Mucosa of rectum (tissue), 2 donors: Measurements from ENCODE around the gene FAM193A.

ENCODE experiments used
- H3K27ac ChIP-seq, 2 donors: one replicate each; pipeline ENCODE4 v1.7.0; 2013; ENCODE audit warnings: inconsistent platforms in 2 of 2, low read depth in 2 of 2, low read length in 2 of 2
- H3K27me3 ChIP-seq, 2 donors: one replicate each; pipeline ENCODE4 v1.7.0; 2013; ENCODE audit warnings: low read length in 2 of 2; ENCODE audit not compliant: control insufficient read depth in 2 of 2, insufficient read depth in 2 of 2
- H3K36me3 ChIP-seq, 2 donors: one replicate each; pipeline ENCODE4 v1.7.0; 2013; ENCODE audit warnings: low read length in 2 of 2; ENCODE audit not compliant: control insufficient read depth in 2 of 2, insufficient read depth in 2 of 2
- H3K4me1 ChIP-seq, 2 donors: one replicate each; pipeline ENCODE4 v1.7.0; 2013; ENCODE audit warnings: low read length in 2 of 2, mild to moderate bottlenecking in 1 of 2; ENCODE audit not compliant: control insufficient read depth in 2 of 2, insufficient read depth in 2 of 2
- H3K4me3 ChIP-seq, 2 donors: one replicate each; pipeline ENCODE4 v1.7.0; 2013; ENCODE audit warnings: low read length in 2 of 2
- H3K9ac ChIP-seq, 2 donors: one replicate each; pipeline ENCODE4 v1.7.0; 2013; ENCODE audit warnings: low read length in 2 of 2, low read depth in 1 of 2, mild to moderate bottlenecking in 1 of 2
- H3K9me3 ChIP-seq, 2 donors: one replicate each; pipeline ENCODE4 v1.7.0; 2013; ENCODE audit warnings: low read length in 2 of 2; ENCODE audit not compliant: control insufficient read depth in 2 of 2
- donor health status: healthy.
- donor health status: Normal muscosa, but diverticular disease.

Gene FAM193A

GRCh38 chr4:2536193-2537010, at the start of gene FAM193A:
Gene FAM193A (plus strand): TSS chr4:2536647. CDS start chr4:2536916, 269 bp downstream.
- no peaks in the 10 kb centered on the region for H3K9me3 ChIP-seq
- H3K27ac ChIP-seq: peak within 1 kb of the TSS; percentile 90
- no peaks in the 10 kb centered on the region for H3K27me3 ChIP-seq
- no peaks in the 10 kb centered on the region for H3K36me3 ChIP-seq
- H3K4me3 ChIP-seq: peak within 1 kb of the TSS; percentile 76 to 80
- H3K9ac ChIP-seq: peak within 1 kb of the TSS; percentile 87
- peaks cover 9 to 10% of the 10 kb centered on the region in 2 donors for H3K4me1 ChIP-seq

- no peak overlapping the region for H3K9ac ChIP-seq
- H3K4me1 ChIP-seq: peaks cover 43 to 44% of the 10 kb centered on the region in 2 donors
- H3K9me3 ChIP-seq: no peaks in the 10 kb centered on the region
- H3K4me3 ChIP-seq: no peak overlapping the region
- peaks cover 21 to 26% of the 10 kb centered on the region in 2 donors for H3K36me3 ChIP-seq
- H3K27me3 ChIP-seq: no peaks in the 10 kb centered on the region
- no peak overlapping the region for H3K27ac ChIP-seq
Observed at GRCh38 chr4:2486981-2487380, 49.5 kb upstream of the FAM193A start.

- Histone ChIP-seq H3K9ac (no peak overlapping the region), H3K27me3 (no peaks in the 10 kb centered on the region), H3K27ac (no peak overlapping the region), H3K36me3 (peaks cover 26 to 31% of the 10 kb centered on the region in 2 donors), H3K9me3 (no peaks in the 10 kb centered on the region), H3K4me1 (peaks cover 37 to 38% of the 10 kb centered on the region in 2 donors), H3K4me3 (no peak overlapping the region)
Observed at GRCh38 chr4:2487632-2488031, 48.8 kb upstream of the FAM193A start.

- Histone ChIP-seq H3K9ac (no peak overlapping the region), H3K36me3 (peaks cover 31 to 38% of the 10 kb centered on the region in 2 donors), H3K9me3 (no peaks in the 10 kb centered on the region), H3K4me1 (peaks cover 27 to 28% of the 10 kb centered on the region in 2 donors), H3K27ac (no peak overlapping the region), H3K4me3 (no peak overlapping the region), H3K27me3 (no peaks in the 10 kb centered on the region)
Observed at GRCh38 chr4:2489081-2489805, 47.2 kb upstream of the FAM193A start.

GRCh38 chr4:2489841-2490552, 46.5 kb upstream of the FAM193A start:
- H3K9ac ChIP-seq: no peak overlapping the region
- no peaks in the 10 kb centered on the region for H3K9me3 ChIP-seq
- H3K27ac ChIP-seq: no peak overlapping the region
- H3K27me3 ChIP-seq: no peaks in the 10 kb centered on the region
- no peak overlapping the region for H3K4me3 ChIP-seq
- H3K4me1 ChIP-seq: peaks cover 20 to 21% of the 10 kb centered on the region in 2 donors
- peaks cover 31 to 40% of the 10 kb centered on the region in 2 donors for H3K36me3 ChIP-seq

- Histone ChIP-seq H3K36me3 (peaks cover 46 to 61% of the 10 kb centered on the region in 2 donors), H3K27ac (no peak overlapping the region), H3K4me1 (peaks cover 0 to under 1% of the 10 kb centered on the region in 2 donors), H3K27me3 (no peaks in the 10 kb centered on the region), H3K9ac (no peak overlapping the region), H3K9me3 (no peaks in the 10 kb centered on the region), H3K4me3 (no peak overlapping the region)
Observed at GRCh38 chr4:2492970-2493369, 43.5 kb upstream of the FAM193A start.

- Histone ChIP-seq H3K9me3 (no peaks in the 10 kb centered on the region), H3K27ac (no peak overlapping the region), H3K36me3 (peaks cover 43 to 59% of the 10 kb centered on the region in 2 donors), H3K27me3 (no peaks in the 10 kb centered on the region), H3K4me3 (no peak overlapping the region), H3K9ac (no peak overlapping the region), H3K4me1 (no peaks in the 10 kb centered on the region)
Observed at GRCh38 chr4:2494992-2495391, 41.5 kb upstream of the FAM193A start.

GRCh38 chr4:2497324-2497723, 39.1 kb upstream of the FAM193A start:
- Histone ChIP-seq H3K9ac (no peak overlapping the region), H3K9me3 (no peaks in the 10 kb centered on the region), H3K27ac (no peak overlapping the region), H3K4me1 (no peaks in the 10 kb centered on the region), H3K36me3 (peaks cover 45 to 63% of the 10 kb centered on the region in 2 donors), H3K27me3 (no peaks in the 10 kb centered on the region), H3K4me3 (no peak overlapping the region)

GRCh38 chr4:2497931-2498330, 38.5 kb upstream of the FAM193A start:
- Histone ChIP-seq H3K9ac (no peak overlapping the region), H3K4me3 (no peak overlapping the region), H3K27ac (no peak overlapping the region), H3K4me1 (no peaks in the 10 kb centered on the region), H3K36me3 (peaks cover 43 to 56% of the 10 kb centered on the region in 2 donors), H3K9me3 (no peaks in the 10 kb centered on the region), H3K27me3 (no peaks in the 10 kb centered on the region)

GRCh38 chr4:2500547-2500946, 35.9 kb upstream of the FAM193A start:
- Histone ChIP-seq H3K36me3 (peaks cover 39 to 46% of the 10 kb centered on the region in 2 donors), H3K4me3 (no peak overlapping the region), H3K9me3 (no peaks in the 10 kb centered on the region), H3K27ac (no peak overlapping the region), H3K27me3 (no peaks in the 10 kb centered on the region), H3K4me1 (no peaks in the 10 kb centered on the region), H3K9ac (no peak overlapping the region)
